ENCODE results near the gene LRRC8C.

The LRRC8C gene

GRCh38 chr1:89743788-89744187, 110.9 kb downstream of the LRRC8C start:
- H4K20me1 ChIP-seq (ENCODE audit: insufficient read depth), result no peaks in the 10 kb centered on the region
- no peak overlapping the region for H3K4me3 ChIP-seq (IDR thresholded peaks at IDR 0.05; ENCODE audit: insufficient read depth, low read depth, low read length)
- no peaks in the 10 kb centered on the region for H3K4me1 ChIP-seq (ENCODE audit: low read depth, poor library complexity, severe bottlenecking)
- no peaks in the 10 kb centered on the region for H3K79me2 ChIP-seq (ENCODE audit: insufficient read depth, low read depth)
- no peak for TF ChIP-seq CTCF (conservative IDR thresholded peaks at IDR 0.05; ENCODE audit: low read depth, low read length)
- no peak overlapping the region for H2AFZ ChIP-seq (ENCODE audit: low read depth)
- no peak overlapping the region for H3K9ac ChIP-seq
- no peak overlapping the region for H3K27ac ChIP-seq
- no peak overlapping the region for H3K4me2 ChIP-seq
- H3K36me3 ChIP-seq (ENCODE audit: insufficient read depth), result no peaks in the 10 kb centered on the region
- H3K27me3 ChIP-seq (ENCODE audit: insufficient read depth, low read depth), result no peaks in the 10 kb centered on the region

- no peak overlapping the region for H3K4me2 ChIP-seq
- H3K36me3 ChIP-seq (ENCODE audit: insufficient read depth), result no peaks in the 10 kb centered on the region
- no peak overlapping the region for H3K9ac ChIP-seq
- H3K4me1 ChIP-seq (ENCODE audit: low read depth, poor library complexity, severe bottlenecking), result no peaks in the 10 kb centered on the region
- no peaks in the 10 kb centered on the region for H4K20me1 ChIP-seq (ENCODE audit: insufficient read depth)
- H2AFZ ChIP-seq (ENCODE audit: low read depth), result no peak overlapping the region
- H3K4me3 ChIP-seq (IDR thresholded peaks at IDR 0.05; ENCODE audit: insufficient read depth, low read depth, low read length), result no peak overlapping the region
- TF ChIP-seq CTCF (conservative IDR thresholded peaks at IDR 0.05; ENCODE audit: low read depth, low read length), result no peak
- no peak overlapping the region for H3K27ac ChIP-seq
- H3K79me2 ChIP-seq (ENCODE audit: insufficient read depth, low read depth), result no peaks in the 10 kb centered on the region
- H3K27me3 ChIP-seq (ENCODE audit: insufficient read depth, low read depth), result no peaks in the 10 kb centered on the region
Observed at GRCh38 chr1:89746424-89747149, 113.7 kb downstream of the LRRC8C start.

- Histone ChIP-seq H3K9ac (no peak overlapping the region), H4K20me1 (ENCODE audit: insufficient read depth) (no peaks in the 10 kb centered on the region), H2AFZ (ENCODE audit: low read depth) (no peak overlapping the region), H3K4me2 (no peak overlapping the region), H3K4me3 (IDR thresholded peaks at IDR 0.05; ENCODE audit: insufficient read depth, low read depth, low read length) (no peak overlapping the region), H3K4me1 (ENCODE audit: low read depth, poor library complexity, severe bottlenecking) (no peaks in the 10 kb centered on the region), H3K36me3 (ENCODE audit: insufficient read depth) (no peaks in the 10 kb centered on the region), H3K27me3 (ENCODE audit: insufficient read depth, low read depth) (no peaks in the 10 kb centered on the region), H3K27ac (no peak overlapping the region), H3K79me2 (ENCODE audit: insufficient read depth, low read depth) (no peaks in the 10 kb centered on the region)
- TF ChIP-seq CTCF (conservative IDR thresholded peaks at IDR 0.05; ENCODE audit: low read depth, low read length), result no peak
Observed at GRCh38 chr1:89753761-89754160, 120.8 kb downstream of the LRRC8C start.

- Histone ChIP-seq H3K4me1 (ENCODE audit: low read depth, poor library complexity, severe bottlenecking) (no peaks in the 10 kb centered on the region), H3K79me2 (ENCODE audit: insufficient read depth, low read depth) (no peaks in the 10 kb centered on the region), H3K27me3 (ENCODE audit: insufficient read depth, low read depth) (no peaks in the 10 kb centered on the region), H3K4me3 (IDR thresholded peaks at IDR 0.05; ENCODE audit: insufficient read depth, low read depth, low read length) (no peak overlapping the region), H3K9ac (no peak overlapping the region), H2AFZ (ENCODE audit: low read depth) (no peak overlapping the region), H3K4me2 (no peak overlapping the region), H3K36me3 (ENCODE audit: insufficient read depth) (no peaks in the 10 kb centered on the region), H4K20me1 (ENCODE audit: insufficient read depth) (no peaks in the 10 kb centered on the region), H3K27ac (no peak overlapping the region)
- TF ChIP-seq CTCF (conservative IDR thresholded peaks at IDR 0.05; ENCODE audit: low read depth, low read length), result no peak
Observed at GRCh38 chr1:89754518-89754917, 121.6 kb downstream of the LRRC8C start.

All from KMS-11 (cell line).